Naive thymus-derived CD8-positive, alpha-beta T cell (primary cell): ENCODE results near the gene ZNF878. TPM values are rescaled to one million over a fixed set of nuclear protein-coding genes. Genes with fewer than 3 reads are reported as not detected.
"Not testable (repeated sequence)": the region's sequence is repeated elsewhere in the genome, so short reads cannot be mapped to it uniquely, and the experiment has no call there.

Experiments
- ATAC-seq, 2 donors: fragments of 150-1000 bp; cut with Tn5 transposase in 1 of 2; sonication (Bioruptor Pico), chemical (Tn5 transposase) in 1 of 2; 1 replicate in 1 of 2; 2 replicates in 1 of 2; pipeline ENCODE4 v1.10.0; 2021; ENCODE audit warnings: mild to moderate bottlenecking in 2 of 2, moderate library complexity in 2 of 2
- POLR2A ChIA-PET: fragments of 350-600 bp; sonication (Branson Sonifier 250); formaldehyde crosslinking; loops from one replicate; lab custom pipeline; 2021; ENCODE audit warnings: antibody characterized with exemption; lab: Charles Lee
- DNase-seq, 10 donors: peaks; one replicate each; pipeline versions ENCODE4 v3.0.0 to v3.0.0-alpha.2; 2020 to 2022
- H3K27ac Mint-ChIP-seq, 10 donors: one replicate each; pipeline ENCODE4 v1.8.0; 2020 to 2022; ENCODE audit warnings: mild to moderate bottlenecking in 10 of 10, mixed read lengths in 10 of 10, moderate library complexity in 4 of 10, inconsistent platforms in 1 of 10
- H3K27me3 Mint-ChIP-seq, 5 donors: one replicate each; pipeline ENCODE4 v1.8.0; 2021 to 2022; ENCODE audit warnings: mixed read lengths in 5 of 5
- H3K36me3 Mint-ChIP-seq, 3 donors: one replicate each; pipeline ENCODE4 v1.8.0; 2020 to 2022; ENCODE audit warnings: mixed read lengths in 3 of 3, mild to moderate bottlenecking in 2 of 3, inconsistent platforms in 1 of 3
- H3K4me1 Mint-ChIP-seq, 4 donors: one replicate each; pipeline ENCODE4 v1.8.0; 2021 to 2022; ENCODE audit warnings: mixed read lengths in 4 of 4
- H3K4me3 Mint-ChIP-seq, 10 donors: one replicate each; pipeline ENCODE4 v1.8.0; 2020 to 2022; ENCODE audit warnings: mild to moderate bottlenecking in 10 of 10, mixed read lengths in 10 of 10, moderate library complexity in 6 of 10, inconsistent platforms in 1 of 10
- H3K9me3 Mint-ChIP-seq, 9 donors: one replicate each; pipeline ENCODE4 v1.8.0; 2020 to 2022; ENCODE audit warnings: mixed read lengths in 9 of 9, mild to moderate bottlenecking in 3 of 9, inconsistent platforms in 1 of 9, moderate library complexity in 1 of 9
- polyA plus RNA-seq, 3 donors: library from polyadenylated mRNA; unstranded; fragments of 300-500 nt; fragmentation: Illumina TruSeq; gene quantifications; one replicate each; pipeline ENCODE4 v1.2.3, GENCODE V29; 2021
- total RNA-seq, 8 experiments: library from RNA in 2 of 8; stranded (reverse) in 2 of 8; gene quantifications; one replicate each; pipeline ENCODE4 v1.2.3 and lab custom pipeline; 2021 to 2026

The ZNF878 gene
- total and polyA plus RNA-seq, 5 experiments from 2014 or later, result 0.21 to 0.22 TPM; not detected in 3

- POLR2A ChIA-PET, ATAC-seq, H3K4me1 Mint-ChIP-seq, H3K27me3 Mint-ChIP-seq: not testable (repeated sequence)
- Mint-ChIP-seq H3K4me3 (peak overlapping the region in 2 of 10 donors; percentile 19 to 24), H3K9me3 (peaks cover 0 to 98% (median 27%) of the 10 kb centered on the region in 9 donors), H3K27ac (peak overlapping the region in 1 of 10 donors; percentile 21), H3K36me3 (peaks cover 41 to 80% (median 47%) of the 10 kb centered on the region in 3 donors)
- peak in 1 of 10 donors; percentile 10 for DNase-seq
These were observed 23.6 kb upstream of the ZNF878 start for GRCh38 chr19:12076331-12076730.

GRCh38 chr19:12075538-12076139 is 22.9 kb upstream of the ZNF878 start:
- POLR2A ChIA-PET, result no interaction called here
- H3K4me1 Mint-ChIP-seq, result peaks cover 0 to 1% (median 0%) of the 10 kb centered on the region in 4 donors

DNA sequence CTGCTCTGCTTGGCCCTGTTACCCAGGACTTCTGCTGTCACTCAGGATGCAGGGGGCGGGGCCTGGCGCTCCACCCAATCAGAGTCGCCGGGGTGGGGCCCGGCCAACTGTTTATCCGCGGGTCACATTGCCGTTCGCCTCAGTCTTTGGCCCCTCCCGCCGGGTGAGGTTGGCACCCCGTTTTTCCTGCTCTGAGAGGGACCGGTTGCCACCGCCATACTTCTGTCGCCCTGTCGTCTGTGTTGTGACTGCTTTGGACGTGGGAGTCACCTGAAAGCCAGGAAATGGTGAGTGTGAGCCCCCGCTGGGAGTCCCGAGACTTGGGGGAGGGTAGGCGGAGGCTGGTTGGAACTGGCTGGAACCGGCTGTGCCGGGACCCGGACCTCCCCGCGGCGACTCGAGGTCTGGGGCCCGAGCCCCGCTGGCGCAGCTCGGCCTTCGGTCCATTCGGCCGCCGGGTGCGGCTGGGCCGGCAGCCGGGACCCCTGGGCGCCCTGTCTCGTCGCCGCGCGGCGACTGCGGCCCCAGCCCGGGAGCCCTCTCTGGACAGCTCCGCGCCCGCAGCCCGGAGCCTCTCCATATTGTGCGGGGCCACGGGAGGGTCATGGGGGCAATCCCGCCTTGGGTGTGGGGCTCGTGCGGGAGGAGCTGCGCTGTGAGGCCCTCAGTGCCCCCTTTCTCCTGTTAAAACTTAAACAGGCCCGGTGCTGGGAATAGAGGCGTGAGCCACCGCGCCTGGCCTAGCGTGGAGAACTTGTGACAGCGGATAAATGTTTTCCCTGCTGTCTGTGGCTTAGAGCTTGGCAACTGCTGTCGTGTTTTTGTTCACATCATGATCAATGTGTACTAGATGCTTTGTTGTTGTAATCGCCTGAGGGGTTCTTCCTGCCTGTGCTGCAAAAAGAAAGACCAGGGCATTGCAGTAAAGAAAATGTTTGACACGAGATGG is 12.1 kb upstream of the ZNF878 start, which contains the start of gene ZNF844:
TSS of gene ZNF844 (plus strand) at position 142 of the 949 bp plus-strand sequence. CDS start at position 285, 143 bp downstream.
- peak within 1 kb of the TSS; percentile 82 to 94 (median 91) for H3K4me3 Mint-ChIP-seq

More at GRCh38 chr19:12075538-12076139, 22.9 kb upstream of the ZNF878 start:
- Mint-ChIP-seq H3K27ac (no peak overlapping the region), H3K9me3 (peaks cover 0 to 98% (median 33%) of the 10 kb centered on the region in 9 donors), H3K4me3 (peak overlapping the region in 1 of 10 donors; percentile 15), H3K36me3 (peaks cover 44 to 82% (median 53%) of the 10 kb centered on the region in 3 donors), H3K27me3 (no peaks in the 10 kb centered on the region)
- DNase-seq (no peak), ATAC-seq (no peak)

GRCh38 chr19:12055784-12056183 is 3.0 kb upstream of the ZNF878 start:
- POLR2A ChIA-PET, result interaction anchor here (0.5 to 1.1 kb wide), 2 partner anchors 9 to 93 kb away, joined by 3 to 5 read pairs; no protein-coding TSS in a partner anchor
- H3K9me3 Mint-ChIP-seq, result peaks cover 0 to 7% (median 0%) of the 10 kb centered on the region in 9 donors
- ATAC-seq (no peak), DNase-seq (no peak)
- peaks cover 17 to 23% (median 20%) of the 10 kb centered on the region in 4 donors for H3K4me1 Mint-ChIP-seq
- no peak overlapping the region for H3K4me3 Mint-ChIP-seq
- no peak overlapping the region for H3K27ac Mint-ChIP-seq
- peaks cover 3 to 5% (median 4%) of the 10 kb centered on the region in 3 donors for H3K36me3 Mint-ChIP-seq
- H3K27me3 Mint-ChIP-seq, result peaks cover 6 to 27% (median 10%) of the 10 kb centered on the region in 5 donors

More for the DNA sequence above, 12.1 kb upstream of the ZNF878 start, which contains the start of gene ZNF844:
- ATAC-seq (peak; percentile 87 to 88), DNase-seq (peak; percentile 47 to 87 (median 75))
- POLR2A ChIA-PET, result interaction anchor here (0.5 to 1.9 kb wide), 15 partner anchors 9 to 718 kb away, joined by 3 to 7 read pairs (median 4); partner anchors contain the start of genes ZNF136, ZNF20, ZNF433 and ZNF441
- Mint-ChIP-seq H3K27ac (peak within 1 kb of the TSS; percentile 80 to 94 (median 90)), H3K27me3 (no peaks in the 10 kb centered on the region), H3K4me1 (peaks cover 3 to 16% (median 9%) of the 10 kb centered on the region in 4 donors), H3K9me3 (peaks cover 0 to 38% (median 4%) of the 10 kb centered on the region in 9 donors), H3K36me3 (peaks cover 8 to 22% (median 15%) of the 10 kb centered on the region in 3 donors)

DNA sequence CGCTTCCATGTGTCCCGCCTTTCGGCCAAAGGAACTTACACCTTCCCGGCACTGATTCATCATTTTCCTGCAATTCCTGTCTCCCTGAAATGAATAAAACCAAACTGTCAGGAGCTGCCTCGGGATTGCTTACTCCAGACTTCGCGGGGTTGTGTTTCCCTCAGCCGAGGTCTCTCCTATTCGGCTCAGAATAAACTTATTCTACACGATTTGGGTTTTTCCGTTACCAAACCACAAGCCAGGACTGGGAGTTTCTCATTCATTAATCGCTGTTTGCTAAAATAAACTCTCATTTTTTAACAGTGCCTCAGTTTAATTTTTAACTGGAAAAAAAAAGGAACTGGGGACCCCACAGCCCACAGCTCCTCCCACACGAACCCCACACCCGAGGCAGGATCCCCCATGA is 667 bp downstream of the ZNF878 start:
- Mint-ChIP-seq H3K4me1 (peaks cover 13 to 17% (median 15%) of the 10 kb centered on the region in 4 donors), H3K27me3 (peaks cover 5 to 26% (median 10%) of the 10 kb centered on the region in 5 donors), H3K27ac (peak overlapping the region in 4 of 10 donors; percentile 2 to 71 (median 68)), H3K4me3 (peak overlapping the region; percentile 74 to 91 (median 82)), H3K36me3 (peaks cover 4 to 10% (median 5%) of the 10 kb centered on the region in 3 donors), H3K9me3 (peaks cover 0 to 16% (median 0%) of the 10 kb centered on the region in 9 donors)
- ATAC-seq (peak; percentile 39 to 61), DNase-seq (peak in 1 of 10 donors; percentile 6)
- POLR2A ChIA-PET, result interaction anchor here (0.6 to 0.9 kb wide), 2 partner anchors 14 to 254 kb away, joined by 3 read pairs; partner anchors contain the start of gene ZNF491

GRCh38 chr19:12047868-12048267 is 4.9 kb downstream of the ZNF878 start:
- Mint-ChIP-seq H3K4me3 (no peak overlapping the region), H3K36me3 (peaks cover 16 to 45% (median 32%) of the 10 kb centered on the region in 3 donors), H3K27me3 (peaks cover 3 to 10% (median 7%) of the 10 kb centered on the region in 5 donors), H3K27ac (no peak overlapping the region), H3K9me3 (peaks cover 0 to 48% (median 25%) of the 10 kb centered on the region in 9 donors), H3K4me1 (peaks cover 8 to 11% (median 9%) of the 10 kb centered on the region in 4 donors)
- POLR2A ChIA-PET, result no interaction called here
- DNase-seq (no peak), ATAC-seq (no peak)

DNA sequence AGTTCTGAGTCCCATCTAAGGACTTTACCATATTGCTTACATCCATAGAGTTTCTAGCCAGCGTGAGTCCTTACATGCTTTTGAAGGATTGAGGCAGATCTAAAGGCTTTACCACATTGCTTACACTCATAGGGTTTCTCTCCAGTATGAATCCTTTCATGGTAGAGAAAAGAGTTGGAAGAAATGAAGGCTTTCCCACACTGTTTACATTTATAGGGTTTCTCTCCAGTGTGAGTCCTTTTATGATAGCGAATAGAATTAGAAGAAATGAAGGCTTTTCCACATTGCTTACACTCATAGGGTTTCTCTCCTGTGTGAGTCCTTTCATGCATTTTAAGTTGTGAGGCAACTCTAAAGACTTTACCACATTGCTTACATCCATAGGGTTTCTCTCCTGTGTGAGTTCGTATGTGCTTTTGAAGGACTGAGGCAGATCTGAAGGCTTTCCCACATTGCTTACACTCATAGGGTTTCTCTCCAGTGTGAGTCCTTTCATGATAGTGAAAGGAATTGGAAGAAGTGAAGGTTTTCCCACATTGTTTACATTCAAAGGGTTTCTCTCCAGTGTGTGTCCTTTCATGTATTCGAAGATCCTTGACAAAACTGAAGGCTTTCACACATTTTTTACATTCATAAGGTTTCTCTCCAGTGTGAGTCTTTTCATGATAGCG is 8.9 kb downstream of the ZNF878 start:
- DNase-seq (no peak), ATAC-seq (no peak)
- Mint-ChIP-seq H3K4me3 (no peak overlapping the region), H3K9me3 (peaks cover 0 to 66% (median 23%) of the 10 kb centered on the region in 9 donors), H3K36me3 (peaks cover 18 to 61% (median 31%) of the 10 kb centered on the region in 3 donors), H3K27ac (no peak overlapping the region), H3K4me1 (no peaks in the 10 kb centered on the region), H3K27me3 (peaks cover 0 to 2% (median 0%) of the 10 kb centered on the region in 5 donors)
- POLR2A ChIA-PET, result no interaction called here

DNA sequence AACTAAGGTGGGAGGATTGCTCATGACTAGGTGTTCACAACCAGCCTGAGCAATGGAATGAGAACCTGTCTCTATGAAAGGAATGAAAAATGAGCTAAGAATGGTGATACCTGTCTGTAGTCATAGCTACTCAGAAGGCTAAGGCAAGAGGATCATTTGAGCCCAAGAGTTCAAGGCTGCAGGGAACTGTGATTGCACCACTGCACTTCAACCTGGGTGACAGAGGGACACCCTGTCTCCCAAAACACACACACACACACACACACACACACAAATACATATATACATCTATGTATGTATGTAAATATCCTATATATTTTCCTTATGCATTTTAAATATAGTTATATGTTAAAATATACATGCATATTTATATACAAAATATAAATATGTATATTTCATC is 9.9 kb downstream of the ZNF878 start:
- DNase-seq, result no peak
- POLR2A ChIA-PET, result no interaction called here
- H3K9me3 Mint-ChIP-seq, result peaks cover 0 to 64% (median 23%) of the 10 kb centered on the region in 9 donors
- H3K4me3 Mint-ChIP-seq, result no peak overlapping the region
- no peak overlapping the region for H3K27ac Mint-ChIP-seq
- no peaks in the 10 kb centered on the region for H3K4me1 Mint-ChIP-seq
- H3K36me3 Mint-ChIP-seq, result peaks cover 18 to 62% (median 31%) of the 10 kb centered on the region in 3 donors
- ATAC-seq, result no peak
- peaks cover 0 to 2% (median 0%) of the 10 kb centered on the region in 5 donors for H3K27me3 Mint-ChIP-seq

GRCh38 chr19:12035220-12036172 is 17.3 kb downstream of the ZNF878 start, which contains the start of gene ZNF433:
ZNF433 (minus strand) TSS chr19:12035679; CDS start chr19:12035539, 140 bp downstream.
- peak; percentile 92 to 93 for ATAC-seq
- POLR2A ChIA-PET, result interaction anchor here (0.5 to 1.4 kb wide), 8 partner anchors 20 to 238 kb away, joined by 3 to 5 read pairs (median 3); partner anchors contain the start of genes ZNF491 and ZNF844

DNA sequence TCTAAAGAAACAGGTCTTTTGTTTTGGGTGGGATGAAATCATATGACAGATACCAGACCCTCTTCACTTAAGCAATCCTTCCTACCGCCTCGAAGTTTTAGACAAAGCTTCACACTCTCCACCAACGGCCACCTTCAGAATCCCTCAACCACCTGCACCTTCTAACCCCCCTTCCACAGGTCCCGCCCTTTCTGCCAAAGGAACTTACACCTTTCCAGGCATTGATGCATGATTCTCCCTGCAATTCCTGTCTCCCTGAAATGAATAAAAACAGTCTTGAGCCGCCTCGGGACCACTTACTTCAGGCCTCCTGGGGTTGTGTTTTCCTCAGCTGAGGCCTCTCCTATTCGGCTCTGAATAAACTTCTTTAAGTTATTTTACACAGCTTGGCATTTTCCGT is 18.1 kb downstream of the ZNF878 start:
- peaks cover 0 to 19% (median 10%) of the 10 kb centered on the region in 4 donors for H3K4me1 Mint-ChIP-seq
- peaks cover 2 to 12% (median 4%) of the 10 kb centered on the region in 3 donors for H3K36me3 Mint-ChIP-seq
- DNase-seq (no peak), ATAC-seq (no peak)
- POLR2A ChIA-PET, result interaction anchor here (0.5 to 1.1 kb wide), 6 partner anchors 19 to 111 kb away, joined by 3 to 5 read pairs (median 3); partner anchors contain the start of gene ZNF844
- peak overlapping the region; percentile 28 to 83 (median 72) for H3K4me3 Mint-ChIP-seq
- H3K27me3 Mint-ChIP-seq, result peaks cover 0 to 15% (median 0%) of the 10 kb centered on the region in 5 donors
- H3K27ac Mint-ChIP-seq, result peak overlapping the region in 9 of 10 donors; percentile 5 to 85 (median 57)
- H3K9me3 Mint-ChIP-seq, result peaks cover 0 to 32% (median 2%) of the 10 kb centered on the region in 9 donors

More at GRCh38 chr19:12035220-12036172, 17.3 kb downstream of the ZNF878 start, which contains the start of gene ZNF433:
- peak; percentile 4 to 86 (median 62) for DNase-seq
- peak within 1 kb of the TSS in 9 of 10 donors; percentile 56 to 90 (median 85) for H3K27ac Mint-ChIP-seq
- peaks cover 0 to 19% (median 10%) of the 10 kb centered on the region in 4 donors for H3K4me1 Mint-ChIP-seq
- peaks cover 0 to 10% (median 1%) of the 10 kb centered on the region in 3 donors for H3K36me3 Mint-ChIP-seq
- H3K4me3 Mint-ChIP-seq, result peak within 1 kb of the TSS; percentile 75 to 96 (median 91)
- H3K9me3 Mint-ChIP-seq, result peaks cover 0 to 30% (median 2%) of the 10 kb centered on the region in 9 donors
- peaks cover 0 to 15% (median 0%) of the 10 kb centered on the region in 5 donors for H3K27me3 Mint-ChIP-seq
